Measurements from ENCODE around the gene CAND1.

- TF ChIP-seq POLR2AphosphoS5 (IDR thresholded peaks at IDR 0.05) (no peak), CTCF (IDR thresholded peaks at IDR 0.05) (no peak), POLR2A (IDR thresholded peaks at IDR 0.05) (no peak)
Observed at GRCh38 chr12:67263471-67263870, 5.7 kb upstream of the CAND1 start.
